Adrenal gland (tissue), 12 donors: ENCODE measurements around the gene MYO10. TPM values are rescaled to one million over a fixed set of nuclear protein-coding genes. Genes with fewer than 3 reads are reported as not detected.

Experiments
- DNase-seq, 7 donors: peaks; one replicate each; pipeline ENCODE4 v3.0.0-alpha.2; 2019 to 2020
- H3K27ac ChIP-seq, 5 donors: fragments of 200-600 bp; sonication (generic) in 4 of 5; 1 replicate in 3 of 5; 2 replicates in 2 of 5; pipeline versions ENCODE4 v1.5.1 to v1.8.0; 2016 to 2020; ENCODE audit warnings: mild to moderate bottlenecking in 1 of 5
- H3K27me3 ChIP-seq: fragments of 200-600 bp; 2 replicates; pipeline ENCODE4 v1.8.0; 2021
- H3K36me3 ChIP-seq, 2 donors: fragments of 200-600 bp; replicated peaks in 1 of 2; 1 replicate in 1 of 2; 2 replicates in 1 of 2; pipeline versions ENCODE4 v1.5.1 to v1.8.0; 2018 to 2022
- H3K4me1 ChIP-seq, 2 donors: fragments of 200-600 bp; replicated peaks in 1 of 2; 1 replicate in 1 of 2; 2 replicates in 1 of 2; pipeline versions ENCODE4 v1.5.1 to v1.8.0; 2018 to 2021
- H3K4me3 ChIP-seq, 4 donors: fragments of 200-600 bp; sonication (generic) in 3 of 4; one replicate each; pipeline ENCODE4 v1.5.1; 2016 to 2018
- H3K9me3 ChIP-seq, 3 donors: fragments of 200-600 bp; sonication (generic) in 1 of 3; replicated peaks in 1 of 3; 1 replicate in 2 of 3; 2 replicates in 1 of 3; pipeline versions ENCODE4 v1.5.1 to v1.8.0; 2016 to 2021
- POLR2A ChIP-seq, 2 donors: fragments of 450-650 bp; IDR thresholded peaks; one replicate each; pipeline ENCODE4 v1.6.1; 2017; ENCODE audit warnings: antibody characterized with exemption in 2 of 2, mild to moderate bottlenecking in 2 of 2, moderate library complexity in 1 of 2
- WGBS, 4 donors: extraction: QIAGEN DNeasy Blood & Tissue Kit in 2 of 4; methylation state at CpG; one replicate each; pipeline versions ENCODE4 v1.1.5 to v1.1.7; 2013 to 2017; 5-methylcytosine and 5-hydroxymethylcytosine counted together
- intact Hi-C, 2 donors: fragments of 100-400 bp; cut with DNase I; formaldehyde crosslinking; loops; one replicate each; pipeline versions ENCODE4 v1.14.1 to v1.15.0; 2022 to 2023
- polyA plus RNA-seq, 3 donors: library from polyadenylated mRNA; stranded (reverse); fragments of 200-250 nt in 2 of 3; fragments of 350-450 nt in 1 of 3; fragmentation: Illumina TruSeq in 1 of 3; extraction: RNeasy Lipid Tissue Mini Kit (QIAGEN cat#74804) in 1 of 3; gene quantifications; one replicate each; pipeline ENCODE4 v1.2.3, GENCODE V29; 2013 to 2014
- total RNA-seq, 9 donors: library from RNA; depleted of rRNA in 4 of 9; stranded (reverse); fragments of >200 nt in 4 of 9; fragments of 120-200 nt in 1 of 9; fragmentation: NEBNext Ultra II Directional in 1 of 9; extraction: Animal tissue kit (Norgen Biotek cat#: 25700) in 1 of 9; gene quantifications; one replicate each; pipeline versions ENCODE4 v1.1.0 to v1.2.4, GENCODE V29; 2013 to 2023
- TF ChIP-seq, protein P1 (sequence below), 6 experiments: fragments of 450-650 bp in 4 of 6; fragments of 200-600 bp in 2 of 6; sonication (generic) in 1 of 6; IDR thresholded peaks; 1 replicate in 5 of 6; 2 replicates in 1 of 6; pipeline versions ENCODE4 v1.5.1 to v1.8.0; 2016 to 2021; ENCODE audit warnings: antibody characterized with exemption in 6 of 6, mild to moderate bottlenecking in 2 of 6, moderate library complexity in 1 of 6
- donor health status: healthy with polysubstance abuse.
- donor health status: Bipolar disorder and iron deficiency.
- donor health status: DM: yes; HTN: yes; CAD: no.
- donor health status: DM: no; HTN: no; CAD: no.
- donor health status: DM: no; HTN: no; CAD: no.
- donor health status: DM: yes; HTN: yes; CAD: no.

MYO10 gene
- total and polyA plus RNA-seq, 12 donors = 2.2 to 38.9 (median 10.5) TPM

DNA sequence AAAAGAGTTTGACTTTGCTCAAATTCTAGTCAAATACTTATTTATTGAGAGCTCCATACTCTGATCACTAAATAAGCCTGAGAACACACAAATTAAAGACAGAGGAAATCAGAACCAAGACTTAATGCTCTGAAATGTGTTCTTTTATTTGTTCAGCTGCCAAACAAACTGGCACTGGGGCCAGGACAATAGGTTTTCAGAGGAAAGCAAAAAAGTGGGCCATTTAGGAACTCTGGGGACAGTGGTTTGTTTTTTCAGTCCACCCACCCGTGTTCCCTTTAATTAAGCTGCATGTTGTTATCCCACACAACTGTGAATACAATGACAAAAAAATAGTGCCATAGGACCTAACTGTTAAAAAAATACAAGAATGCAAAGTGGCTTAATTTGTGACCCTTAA, 223.9 kb downstream of the MYO10 start:
- no peaks in the 10 kb centered on the region for H3K4me1 ChIP-seq
- intact Hi-C loops = no loop called here

DNA sequence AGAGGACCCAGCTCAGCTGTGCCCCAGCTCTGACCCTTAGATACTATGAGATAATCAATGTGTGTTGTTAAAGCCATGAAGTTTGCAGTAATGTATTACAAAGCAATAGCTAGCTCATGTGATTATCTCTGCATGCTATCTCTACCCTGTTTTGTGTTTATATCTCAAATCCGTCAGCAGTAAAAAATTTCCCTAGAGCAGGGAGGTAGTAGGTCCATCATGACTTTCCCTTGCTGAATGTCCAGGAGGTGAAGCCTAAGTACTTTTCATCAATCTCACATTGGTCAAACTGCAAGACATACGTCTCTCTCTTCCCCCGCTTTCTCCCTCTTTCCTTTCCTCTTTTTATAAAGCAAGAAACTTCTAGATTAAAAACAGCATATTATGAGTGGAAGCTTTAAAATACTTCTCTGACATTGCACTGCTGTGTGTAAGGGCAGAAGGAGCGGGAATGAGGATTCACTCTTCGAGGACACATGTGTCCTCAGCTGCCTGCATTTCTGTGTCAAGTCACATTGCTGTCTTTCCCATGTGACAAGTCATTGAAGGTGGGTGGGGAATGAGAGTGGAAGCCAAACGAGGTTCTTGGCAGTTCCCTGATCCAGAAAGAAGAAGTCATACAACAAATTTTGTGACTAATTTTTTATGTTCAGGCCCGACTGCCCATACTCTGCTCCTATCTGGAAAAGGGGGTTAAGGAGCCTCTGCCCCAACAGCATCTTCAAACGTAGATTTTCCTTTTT, 226.2 kb downstream of the MYO10 start:
- DNase-seq = no peak
- TF ChIP-seq, protein P1, sequence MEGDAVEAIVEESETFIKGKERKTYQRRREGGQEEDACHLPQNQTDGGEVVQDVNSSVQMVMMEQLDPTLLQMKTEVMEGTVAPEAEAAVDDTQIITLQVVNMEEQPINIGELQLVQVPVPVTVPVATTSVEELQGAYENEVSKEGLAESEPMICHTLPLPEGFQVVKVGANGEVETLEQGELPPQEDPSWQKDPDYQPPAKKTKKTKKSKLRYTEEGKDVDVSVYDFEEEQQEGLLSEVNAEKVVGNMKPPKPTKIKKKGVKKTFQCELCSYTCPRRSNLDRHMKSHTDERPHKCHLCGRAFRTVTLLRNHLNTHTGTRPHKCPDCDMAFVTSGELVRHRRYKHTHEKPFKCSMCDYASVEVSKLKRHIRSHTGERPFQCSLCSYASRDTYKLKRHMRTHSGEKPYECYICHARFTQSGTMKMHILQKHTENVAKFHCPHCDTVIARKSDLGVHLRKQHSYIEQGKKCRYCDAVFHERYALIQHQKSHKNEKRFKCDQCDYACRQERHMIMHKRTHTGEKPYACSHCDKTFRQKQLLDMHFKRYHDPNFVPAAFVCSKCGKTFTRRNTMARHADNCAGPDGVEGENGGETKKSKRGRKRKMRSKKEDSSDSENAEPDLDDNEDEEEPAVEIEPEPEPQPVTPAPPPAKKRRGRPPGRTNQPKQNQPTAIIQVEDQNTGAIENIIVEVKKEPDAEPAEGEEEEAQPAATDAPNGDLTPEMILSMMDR (IDR thresholded peaks at IDR 0.05) = no peak
- no peak for TF ChIP-seq POLR2A (IDR thresholded peaks at IDR 0.05)
- Histone ChIP-seq H3K27me3 (no peaks in the 10 kb centered on the region), H3K4me3 (no peak overlapping the region), H3K36me3 (no peaks in the 10 kb centered on the region), H3K4me1 (no peaks in the 10 kb centered on the region), H3K9me3 (no peaks in the 10 kb centered on the region), H3K27ac (no peak overlapping the region)
- intact Hi-C loops = no loop called here
- WGBS, 4 donors = 73 to 88% (median 77%) methylated on average over 8 of the region's 8 CpGs

More for the DNA sequence above, 223.9 kb downstream of the MYO10 start:
- Histone ChIP-seq H3K36me3 (no peaks in the 10 kb centered on the region), H3K4me3 (no peak overlapping the region), H3K27me3 (no peaks in the 10 kb centered on the region), H3K9me3 (no peaks in the 10 kb centered on the region), H3K27ac (no peak overlapping the region)
- DNase-seq = no peak
- TF ChIP-seq POLR2A (IDR thresholded peaks at IDR 0.05) = no peak
- TF ChIP-seq, protein P1 (IDR thresholded peaks at IDR 0.05) = no peak
- 53 to 75% (median 70%) methylated on average over 1 of the region's 1 CpG for WGBS, 4 donors

DNA sequence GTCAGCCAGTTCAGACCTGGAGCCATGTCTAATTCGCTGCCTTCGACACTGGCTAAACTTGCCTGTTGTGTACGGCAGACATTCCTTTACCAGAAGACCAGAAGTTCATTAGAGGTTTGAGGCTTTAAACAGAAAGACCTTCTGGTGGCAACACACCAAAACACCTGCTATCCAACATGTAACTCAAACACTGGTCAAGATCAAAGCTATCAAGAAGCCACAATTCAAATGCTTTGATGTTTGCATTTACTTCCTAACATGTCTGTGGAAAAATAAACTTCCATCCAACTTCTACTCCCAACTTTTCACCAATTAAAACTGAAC, 228.3 kb downstream of the MYO10 start:
- Histone ChIP-seq H3K9me3 (no peaks in the 10 kb centered on the region), H3K27me3 (no peaks in the 10 kb centered on the region), H3K36me3 (no peaks in the 10 kb centered on the region), H3K27ac (no peak overlapping the region), H3K4me3 (no peak overlapping the region), H3K4me1 (no peaks in the 10 kb centered on the region)
- no peak for DNase-seq
- TF ChIP-seq, protein P1 (IDR thresholded peaks at IDR 0.05) = no peak
- no peak for TF ChIP-seq POLR2A (IDR thresholded peaks at IDR 0.05)
- 91 to 95% (median 94%) methylated on average over 3 of the region's 3 CpGs for WGBS, 4 donors
- intact Hi-C loops = no loop called here

DNA sequence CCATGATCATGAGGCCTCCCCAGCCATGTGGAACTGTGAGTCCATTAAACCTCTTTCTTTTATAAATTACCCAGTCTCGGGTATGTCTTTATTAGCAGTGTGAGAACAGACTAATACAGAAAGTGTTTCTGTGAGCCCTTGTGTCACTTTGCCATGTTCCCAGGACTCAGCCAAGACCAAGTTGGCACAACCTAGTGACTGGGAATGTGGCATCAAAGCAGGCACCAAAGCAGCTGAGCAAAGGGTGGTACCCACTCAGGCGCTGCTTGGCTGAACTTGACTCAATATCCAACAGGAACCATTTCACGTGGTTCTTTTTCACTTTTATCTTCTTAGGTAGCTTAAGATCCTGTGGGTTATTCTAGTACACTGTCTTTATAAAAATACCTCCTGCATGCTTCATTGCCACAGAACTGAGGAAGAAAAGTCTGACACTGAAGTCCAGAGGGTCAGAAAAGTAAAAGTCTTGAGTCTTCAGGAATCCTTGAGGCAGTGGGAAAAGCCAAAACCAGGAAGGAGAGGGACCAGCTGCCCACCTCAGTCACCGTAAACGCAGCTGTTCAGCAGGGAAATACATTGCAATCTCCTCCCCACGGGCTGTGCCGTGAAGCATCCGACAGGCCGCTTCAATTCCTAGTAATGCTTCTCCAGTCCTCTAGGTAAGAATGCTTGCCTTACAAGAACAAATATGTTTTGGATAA, 228.8 kb downstream of the MYO10 start:
- no peak for TF ChIP-seq POLR2A (IDR thresholded peaks at IDR 0.05)
- TF ChIP-seq, protein P1 (IDR thresholded peaks at IDR 0.05) = no peak
- no peaks in the 10 kb centered on the region for H3K9me3 ChIP-seq
- intact Hi-C loops = no loop called here
- DNase-seq = no peak
- no peaks in the 10 kb centered on the region for H3K4me1 ChIP-seq
- no peak overlapping the region for H3K27ac ChIP-seq
- no peaks in the 10 kb centered on the region for H3K36me3 ChIP-seq
- H3K4me3 ChIP-seq = no peak overlapping the region
- no peaks in the 10 kb centered on the region for H3K27me3 ChIP-seq
- 92 to 94% (median 93%) methylated on average over 9 of the region's 9 CpGs for WGBS, 4 donors
